GM19397 (cell line): ENCODE measurements around the gene DCP1A.
"Not testable (repeated sequence)": the region's sequence is repeated elsewhere in the genome, so short reads cannot be mapped to it uniquely, and the experiment has no call there.

Experiments
- ATAC-seq: cut with Tn5 transposase; IDR thresholded peaks from one replicate; pipeline ENCODE4 v1.9.1; 2021; ENCODE audit warnings: mild to moderate bottlenecking, moderate library complexity; ENCODE audit not compliant: unreplicated experiment

DCP1A gene

GRCh38 chr3:53269193-53269592 is 78.2 kb downstream of the DCP1A start:
- not testable (repeated sequence) for ATAC-seq

GRCh38 chr3:53267766-53268165 is 79.6 kb downstream of the DCP1A start:
- no peak for ATAC-seq

DNA sequence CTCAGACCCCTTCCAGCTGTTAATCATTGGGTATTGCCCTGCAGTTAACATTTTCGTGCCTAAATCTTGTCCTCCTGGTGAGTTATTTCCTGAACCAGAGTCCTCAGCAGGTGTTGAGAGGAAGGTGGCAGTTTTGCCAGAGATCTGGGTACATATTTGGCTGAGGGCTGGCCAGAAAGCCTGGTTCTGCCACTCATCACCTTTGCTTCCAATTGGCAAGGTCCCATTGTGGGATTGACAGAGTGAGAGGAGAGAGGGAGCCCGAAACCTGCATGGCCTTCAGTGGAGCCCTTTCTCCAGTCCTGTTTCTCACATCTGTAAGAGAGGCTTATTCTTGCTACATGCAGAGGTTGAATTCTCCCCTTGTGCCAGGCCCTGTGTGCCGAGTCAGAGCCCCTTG is 82.6 kb downstream of the DCP1A start:
- ATAC-seq = no peak

- ATAC-seq = no peak
These were observed 83.4 kb downstream of the DCP1A start for GRCh38 chr3:53263907-53264306.

DNA sequence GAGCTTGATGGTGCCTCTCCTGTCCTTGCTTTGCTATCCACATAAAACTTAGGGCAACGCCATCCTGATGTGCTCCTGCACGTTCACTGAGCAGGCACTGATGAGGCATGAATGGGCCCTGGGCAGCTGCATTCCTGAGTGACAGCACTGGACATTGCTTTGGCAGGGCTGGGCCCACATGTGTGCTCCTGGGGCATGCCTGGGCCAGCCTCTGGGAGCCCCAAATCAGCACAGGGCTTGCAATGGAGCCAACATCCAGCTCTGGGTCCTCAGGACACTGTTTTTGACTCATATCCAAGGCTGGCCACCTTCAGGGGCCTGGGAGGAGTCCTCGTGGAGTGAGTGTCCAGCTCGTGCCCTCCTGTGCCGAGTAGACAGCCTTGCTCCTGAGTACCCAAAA is 85.6 kb downstream of the DCP1A start:
- no peak for ATAC-seq

DNA sequence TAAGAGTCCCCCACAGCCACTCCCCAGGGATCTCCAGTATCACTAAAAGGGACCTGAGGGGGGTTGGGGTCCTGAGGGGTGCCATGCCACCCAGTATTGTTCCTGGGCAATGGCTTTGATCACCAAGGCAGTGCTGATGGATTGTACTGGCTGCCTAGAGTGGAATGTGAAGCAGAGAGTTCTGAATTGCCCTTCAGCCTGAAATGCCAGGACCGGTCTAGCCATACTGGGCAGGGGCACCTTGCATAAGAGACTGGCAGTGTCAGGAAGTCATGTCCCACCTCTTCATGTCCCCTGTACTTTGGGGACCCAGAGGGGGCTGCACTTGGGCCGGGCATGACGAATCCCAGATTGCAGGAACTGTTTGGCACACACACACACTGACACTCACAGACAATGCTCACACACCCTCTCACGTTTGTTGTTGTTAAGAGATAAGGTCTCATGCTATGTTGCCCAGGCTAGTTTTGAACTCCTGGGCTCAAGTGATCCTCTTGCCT is 87.0 kb downstream of the DCP1A start:
- no peak for ATAC-seq

DNA sequence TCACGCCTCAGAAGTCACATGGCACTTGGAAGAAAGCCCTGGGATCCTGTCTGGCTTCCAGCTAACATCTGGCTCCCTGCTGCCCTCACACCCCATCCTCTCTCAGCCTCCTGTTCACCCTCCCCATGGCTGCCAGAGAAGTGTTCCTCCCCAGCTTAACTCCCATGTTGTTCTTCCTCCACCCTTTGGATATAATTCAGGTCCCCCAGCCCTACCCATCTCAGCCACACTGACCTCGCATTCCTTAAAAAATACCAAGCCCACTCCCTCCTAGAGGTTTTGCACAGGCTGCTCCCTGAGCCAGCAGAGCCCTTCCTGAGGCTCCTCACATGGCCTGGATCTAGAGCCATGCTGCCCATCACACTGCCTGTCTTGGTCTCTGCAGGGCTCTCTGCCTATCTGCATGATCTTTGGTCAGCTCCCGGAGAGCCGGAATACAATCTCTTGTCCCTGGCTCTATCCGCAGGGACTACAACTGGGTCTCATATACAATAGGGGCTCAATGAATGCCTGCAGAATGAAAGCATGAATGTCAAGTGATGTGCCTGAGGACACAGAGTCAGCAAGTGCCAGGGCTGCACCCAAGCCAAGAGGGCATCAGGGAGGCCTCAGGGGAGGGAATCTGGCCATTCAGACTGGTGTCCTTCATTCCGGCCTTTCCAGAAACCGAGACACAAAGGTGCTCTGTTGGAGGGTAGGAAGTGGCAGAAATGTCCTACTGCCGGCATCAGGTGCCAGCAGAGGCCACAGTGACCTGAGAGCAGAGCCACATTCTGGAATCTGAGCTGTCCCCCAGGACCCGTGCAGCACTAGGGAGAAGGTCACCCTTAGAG is 87.7 kb downstream of the DCP1A start:
- ATAC-seq = no peak

DNA sequence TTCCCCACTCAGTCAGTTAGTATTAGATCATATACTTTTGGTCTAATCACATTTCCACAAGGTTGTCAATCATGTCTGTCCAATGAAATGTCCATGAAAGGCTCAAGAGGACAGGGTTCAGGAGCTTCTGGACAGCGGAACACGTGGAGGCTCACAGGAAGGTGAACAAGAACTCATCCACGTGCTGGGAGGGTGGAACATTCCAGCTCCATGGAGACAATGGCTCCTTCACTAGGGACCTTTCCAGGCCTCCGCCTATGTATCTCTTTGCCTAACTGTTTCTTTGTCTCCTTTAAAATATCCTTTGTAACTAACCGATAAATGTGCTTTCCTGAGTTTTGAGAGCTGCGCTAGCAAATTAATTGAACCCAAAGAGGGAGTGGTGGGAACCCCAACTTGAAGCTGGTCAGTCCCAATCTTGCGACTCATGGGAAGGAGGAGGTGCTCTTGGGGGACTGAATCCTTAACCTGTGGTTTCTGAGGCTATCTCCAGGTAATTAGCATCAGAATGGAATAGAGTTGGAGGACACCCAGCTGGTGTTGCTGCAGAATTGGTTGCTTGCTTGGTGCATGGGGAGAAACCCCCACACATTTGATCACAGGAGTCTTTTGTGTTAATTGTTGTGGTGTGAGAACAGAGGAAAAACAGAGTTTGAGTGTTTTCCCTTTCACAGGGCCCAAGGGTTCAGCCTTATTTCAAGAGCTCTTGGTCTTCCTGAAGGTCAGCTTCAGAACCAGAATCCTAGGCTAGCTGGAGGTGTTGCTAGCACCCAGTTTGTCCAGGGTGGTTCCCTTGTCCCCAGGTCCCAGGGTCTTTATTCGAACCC is 88.5 kb downstream of the DCP1A start:
- no peak for ATAC-seq

DNA sequence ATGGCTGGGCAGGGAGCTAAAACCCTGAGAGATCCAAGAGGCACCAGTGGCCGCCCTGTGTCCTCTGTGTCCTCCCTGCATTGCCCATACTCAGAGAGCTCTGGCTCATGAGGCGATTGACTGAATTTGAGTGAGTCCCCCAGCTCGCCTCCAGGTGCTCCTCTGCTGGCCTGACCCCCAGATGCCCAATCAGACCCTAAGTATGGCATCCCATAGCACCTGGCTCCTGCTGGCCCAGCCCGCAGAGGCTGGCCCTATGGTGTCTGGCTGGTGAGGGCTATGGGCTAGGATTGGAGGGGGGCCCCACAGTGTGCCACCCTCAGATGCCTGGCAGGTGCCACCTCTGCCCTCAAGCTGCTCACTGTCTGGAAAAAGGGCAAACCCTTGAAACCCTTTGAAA is 89.9 kb downstream of the DCP1A start:
- ATAC-seq = no peak

- no peak for ATAC-seq
These were observed 90.7 kb downstream of the DCP1A start for GRCh38 chr3:53256704-53257055.

- ATAC-seq = peak; percentile 51
These were observed 91.3 kb downstream of the DCP1A start, which contains the start of gene TKT for GRCh38 chr3:53255775-53256703. Gene TKT (minus strand): TSS chr3:53256022. CDS start chr3:53255942, 80 bp downstream.

GRCh38 chr3:53255423-53255774 is 91.9 kb downstream of the DCP1A start:
- ATAC-seq = peak; percentile 49

- peak; percentile 35 for ATAC-seq
These were observed 92.6 kb downstream of the DCP1A start for GRCh38 chr3:53254509-53255422.

GRCh38 chr3:53253707-53254508 is 93.4 kb downstream of the DCP1A start:
- no peak for ATAC-seq

- not testable (repeated sequence) for ATAC-seq
These were observed 94.4 kb downstream of the DCP1A start for GRCh38 chr3:53252947-53253322.

DNA sequence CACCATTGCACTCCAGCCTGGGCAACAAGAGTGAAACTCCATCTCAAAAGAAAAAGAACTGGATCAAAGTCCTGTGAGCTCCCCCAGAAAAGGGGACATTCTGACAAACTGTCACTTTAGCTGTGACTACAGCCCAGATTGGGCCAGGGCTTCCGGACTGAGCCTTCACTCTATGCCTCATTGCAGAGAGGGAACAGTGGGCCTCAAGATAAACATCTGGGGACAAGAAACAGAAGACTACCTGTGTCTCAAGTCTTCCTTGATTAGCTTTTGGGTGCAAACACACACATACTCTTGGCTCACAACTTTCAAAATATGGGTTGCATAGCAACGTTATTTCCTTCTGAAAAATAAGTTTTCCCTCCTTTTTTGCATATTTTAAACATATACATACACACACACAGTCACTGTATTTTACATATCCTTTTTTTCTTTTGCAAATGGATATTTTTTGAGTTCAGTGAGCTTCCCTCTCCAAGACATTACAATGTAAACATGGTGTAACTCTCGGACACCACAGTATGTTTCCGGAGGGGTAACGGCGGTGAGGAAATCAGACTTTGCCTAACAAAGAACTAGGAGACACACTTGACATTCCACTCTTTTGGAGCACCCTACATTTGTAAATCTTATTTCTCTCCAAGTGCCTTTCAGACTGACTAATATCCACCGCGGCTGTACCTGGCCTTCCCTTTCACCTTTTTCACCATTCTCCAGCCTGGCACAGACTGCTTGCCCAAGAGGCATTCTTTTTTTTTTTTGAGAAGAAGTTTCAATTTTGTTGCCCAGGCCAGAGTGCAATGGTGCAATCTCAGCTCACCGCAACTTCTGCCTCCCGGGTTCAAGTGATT is 95.0 kb downstream of the DCP1A start:
- ATAC-seq = no peak

DNA sequence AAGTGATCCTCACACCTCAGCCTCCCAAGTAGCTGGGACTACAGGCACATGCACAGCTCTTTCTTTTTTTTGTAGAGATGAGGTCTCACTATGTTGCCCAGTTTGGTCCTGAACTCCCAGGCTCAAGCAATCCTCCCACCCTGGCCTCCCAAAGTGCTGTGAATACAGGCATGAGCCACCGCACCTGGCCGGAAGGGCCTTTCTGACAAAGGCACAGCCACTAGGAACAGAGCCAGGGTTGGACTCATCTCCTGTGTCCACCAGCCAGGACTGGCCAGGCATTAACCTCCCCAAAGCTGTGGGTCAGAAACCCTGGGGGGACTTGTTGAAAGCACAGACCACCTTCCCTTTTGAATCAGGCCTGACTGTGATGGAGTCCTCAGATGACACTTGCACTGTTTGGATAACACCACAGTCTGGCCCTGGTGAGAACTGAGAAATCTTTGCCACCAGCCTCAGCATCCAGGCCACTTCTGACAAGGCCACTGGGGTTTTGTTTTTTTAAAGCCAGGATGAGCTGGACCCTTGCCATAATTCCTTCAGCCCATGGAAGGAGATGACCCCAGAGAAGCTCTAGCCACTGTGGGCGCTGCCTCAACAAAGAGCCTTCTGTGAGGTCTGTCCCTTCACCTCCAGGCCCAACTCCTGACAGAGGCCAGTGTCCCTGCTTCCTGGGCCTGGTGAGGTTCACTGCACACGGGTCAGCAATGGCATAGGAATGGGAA is 96.3 kb downstream of the DCP1A start:
- no peak for ATAC-seq
